DMS 273 (cell line): Measurements from ENCODE around the gene PAPSS2.
A peak's percentile ranks its signal among the peaks of the same experiment; 100 is the strongest.

Experiments
- DNase-seq: peaks from one replicate; lab custom pipeline; 2025; ENCODE audit not compliant: unreplicated experiment; lab: John Stamatoyannopoulos, UW

Gene PAPSS2

GRCh38 chr10:87771871-87772500 is 112.3 kb downstream of the PAPSS2 start:
- DNase-seq = peak; percentile 35

GRCh38 chr10:87775766-87776165 is 116.1 kb downstream of the PAPSS2 start:
- no peak for DNase-seq

DNA sequence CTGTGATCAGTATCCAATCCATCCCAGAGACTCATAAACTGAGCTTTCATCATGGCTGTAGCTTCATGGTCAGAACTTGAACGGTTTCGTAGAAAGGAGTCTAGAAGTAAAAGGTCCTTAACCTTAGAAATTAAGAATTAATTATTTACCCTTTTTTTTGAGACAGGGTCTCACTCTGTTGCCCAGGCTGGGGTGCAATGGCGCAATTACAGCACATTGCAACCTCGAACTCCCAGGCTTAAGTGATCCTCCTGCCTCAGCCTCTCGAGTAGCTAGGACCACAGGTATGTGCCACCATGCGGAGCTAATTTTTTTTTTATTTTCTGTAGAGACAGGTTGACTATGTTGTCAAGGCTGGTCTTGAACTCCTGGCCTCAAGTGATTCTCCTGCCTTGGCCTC is 116.7 kb downstream of the PAPSS2 start:
- no peak for DNase-seq

GRCh38 chr10:87781545-87781944 is 121.9 kb downstream of the PAPSS2 start:
- DNase-seq = no peak

- no peak for DNase-seq
Measured at GRCh38 chr10:87782721-87783120, 123.0 kb downstream of the PAPSS2 start.

GRCh38 chr10:87786421-87786820 is 126.7 kb downstream of the PAPSS2 start:
- DNase-seq = no peak

GRCh38 chr10:87790185-87790584 is 130.5 kb downstream of the PAPSS2 start:
- DNase-seq = no peak

GRCh38 chr10:87794285-87794684 is 134.6 kb downstream of the PAPSS2 start:
- DNase-seq = no peak
